Jurkat, Clone E6-1 (cell line): Measurements from ENCODE around the gene TEN1.

Experiments used
- DNase-seq: peaks from one replicate; pipeline ENCODE4 v3.0.0-alpha.2; 2011; ENCODE audit warnings: low read depth, low spot score
- H3K4me3 ChIP-seq: 2 replicates; pipeline ENCODE4 v1.5.1; 2011; ENCODE audit warnings: mild to moderate bottlenecking, low read length, control low read depth, moderate library complexity

Gene TEN1

DNA sequence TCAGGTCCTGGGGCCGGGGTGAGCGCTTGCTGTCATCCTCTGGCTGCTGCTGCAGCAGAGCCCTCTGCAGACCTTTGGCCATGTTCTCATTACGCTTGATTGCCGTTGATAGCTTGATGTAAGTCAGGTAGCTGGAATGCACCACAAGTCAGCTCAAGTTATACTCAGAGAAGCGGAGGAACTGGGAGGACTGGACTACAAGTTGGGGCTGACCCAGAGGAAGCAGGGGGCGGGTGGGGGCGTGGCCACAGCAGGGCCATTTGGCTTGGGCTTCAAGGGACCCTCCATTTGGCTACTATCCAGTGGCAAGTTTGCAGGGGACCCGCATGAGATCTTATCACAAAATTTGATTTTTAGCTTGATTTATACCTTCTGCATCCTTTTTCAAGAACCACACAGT lies 67.0 kb downstream of the TEN1 start:
- no peak overlapping the region for H3K4me3 ChIP-seq

GRCh38 chr17:76048025-76048605 lies 69.1 kb downstream of the TEN1 start:
- no peak overlapping the region for H3K4me3 ChIP-seq
- no peak for DNase-seq

More for the DNA sequence above, 67.0 kb downstream of the TEN1 start:
- DNase-seq: no peak

DNA sequence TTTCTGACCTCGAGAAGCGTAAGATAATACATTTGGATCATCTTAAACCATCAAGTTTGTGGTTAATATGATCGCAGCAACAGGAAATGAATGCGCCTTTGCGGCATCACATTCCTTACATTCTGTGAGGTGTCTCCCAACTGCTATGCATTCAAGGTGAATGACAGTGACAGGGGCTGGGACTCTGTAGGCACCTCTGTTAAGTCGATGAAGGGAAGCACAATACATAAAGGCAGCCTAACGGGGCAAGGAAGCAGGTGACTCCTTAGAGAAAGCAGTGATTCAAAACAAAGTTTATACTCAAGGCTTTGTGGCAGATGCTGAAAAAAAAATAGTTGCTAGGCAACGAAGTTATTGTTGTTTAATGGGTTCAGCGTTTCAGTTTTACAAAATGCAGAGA lies 69.7 kb downstream of the TEN1 start:
- DNase-seq: no peak
- H3K4me3 ChIP-seq: no peak overlapping the region

DNA sequence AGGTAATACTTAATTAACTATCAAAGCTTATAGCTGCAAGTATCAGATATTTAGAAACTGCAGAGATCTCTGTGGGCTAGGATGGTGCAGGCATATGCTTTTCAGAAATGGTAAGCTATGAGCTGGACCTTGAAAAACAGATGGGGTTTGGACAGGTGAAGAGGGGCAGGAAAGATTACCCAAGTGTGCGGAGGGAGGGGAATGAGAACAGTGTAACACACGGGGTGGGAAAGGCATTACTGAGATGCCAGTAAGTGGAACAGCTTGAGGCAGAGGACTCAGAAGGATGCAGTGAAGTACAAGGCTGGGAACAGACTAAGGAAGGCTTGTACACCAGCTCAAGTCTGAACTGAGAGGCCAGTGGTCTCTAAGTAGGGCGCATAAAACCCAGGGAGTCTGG lies 70.2 kb downstream of the TEN1 start:
- H3K4me3 ChIP-seq: no peak overlapping the region
- no peak for DNase-seq

- H3K4me3 ChIP-seq: no peak overlapping the region
- DNase-seq: no peak
These were observed 70.9 kb downstream of the TEN1 start for GRCh38 chr17:76049836-76050537.
